Stimulated activated CD4-positive, alpha-beta T cell treated with anti-CD3 and anti-CD28 coated beads, Interleukin-4, amount 100 ng/mL, for 4 hours (primary cell): ENCODE results near the gene SCRN3.
"Not testable (repeated sequence)": the region's sequence is repeated elsewhere in the genome, so short reads cannot be mapped to it uniquely, and the experiment has no call there.

ENCODE experiments used
- DNase-seq, 2 experiments: peaks; one replicate each; pipeline ENCODE4 v3.0.0-alpha.2; 2020

The SCRN3 gene, protein sequence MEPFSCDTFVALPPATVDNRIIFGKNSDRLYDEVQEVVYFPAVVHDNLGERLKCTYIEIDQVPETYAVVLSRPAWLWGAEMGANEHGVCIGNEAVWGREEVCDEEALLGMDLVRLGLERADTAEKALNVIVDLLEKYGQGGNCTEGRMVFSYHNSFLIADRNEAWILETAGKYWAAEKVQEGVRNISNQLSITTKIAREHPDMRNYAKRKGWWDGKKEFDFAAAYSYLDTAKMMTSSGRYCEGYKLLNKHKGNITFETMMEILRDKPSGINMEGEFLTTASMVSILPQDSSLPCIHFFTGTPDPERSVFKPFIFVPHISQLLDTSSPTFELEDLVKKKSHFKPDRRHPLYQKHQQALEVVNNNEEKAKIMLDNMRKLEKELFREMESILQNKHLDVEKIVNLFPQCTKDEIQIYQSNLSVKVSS

DNA sequence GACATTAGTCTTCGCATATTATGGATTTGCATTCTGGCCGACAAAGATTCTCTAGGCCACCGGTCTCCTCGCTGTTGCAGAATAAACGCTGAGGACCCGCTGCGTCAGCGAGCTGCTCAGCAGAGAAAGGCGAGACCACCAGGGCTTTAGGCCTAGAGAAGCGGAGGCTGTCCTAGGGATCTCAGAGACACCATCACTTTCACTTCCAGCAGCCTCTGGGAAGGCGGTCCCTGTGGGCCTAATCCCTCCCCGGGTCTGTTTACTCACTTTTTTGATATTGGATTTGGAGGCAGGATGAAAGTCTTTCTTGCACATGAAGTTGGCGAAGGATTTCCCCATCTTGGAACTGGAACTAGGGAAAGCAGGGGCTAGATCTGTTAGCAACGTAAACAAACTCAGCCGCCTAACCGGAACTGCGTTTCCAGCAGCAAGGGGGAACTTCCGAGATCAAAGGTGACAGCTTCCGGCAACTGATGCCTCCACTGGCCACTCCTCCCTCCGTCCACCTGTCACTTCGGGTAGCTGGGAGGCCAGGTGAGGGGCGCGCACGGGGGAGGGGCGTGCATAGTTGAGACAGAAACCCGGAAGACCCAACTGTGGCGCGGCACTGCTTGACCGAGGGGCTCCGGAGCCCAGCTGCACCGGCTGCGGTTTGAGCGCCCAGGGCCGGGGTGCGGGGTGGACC is at the start of gene SCRN3:
SCRN3 (plus strand) TSS at position 447 of the 685 bp plus-strand sequence. CDS start 2,554 bp downstream, outside the sequence.
- peak; percentile 61 to 72 for DNase-seq

DNA sequence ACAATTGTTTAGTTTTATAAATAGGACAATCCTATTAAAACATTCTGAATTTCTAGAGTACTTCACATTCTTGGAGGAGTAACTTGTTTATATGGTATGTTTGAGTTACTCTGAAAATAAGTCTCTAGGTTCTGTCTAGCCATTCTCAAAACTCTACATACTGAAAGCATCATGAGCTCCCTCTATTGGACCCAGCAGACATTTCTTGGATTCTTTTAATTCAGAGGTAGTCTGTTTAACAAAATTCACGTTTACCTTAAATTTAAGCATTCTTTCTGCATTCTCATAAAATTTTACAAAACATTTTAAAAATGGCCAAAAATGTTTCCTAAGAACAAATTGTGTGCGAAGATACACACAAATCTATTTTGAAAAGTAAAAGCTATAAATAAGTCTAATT is 45.5 kb upstream of the SCRN3 start:
- no peak for DNase-seq

DNA sequence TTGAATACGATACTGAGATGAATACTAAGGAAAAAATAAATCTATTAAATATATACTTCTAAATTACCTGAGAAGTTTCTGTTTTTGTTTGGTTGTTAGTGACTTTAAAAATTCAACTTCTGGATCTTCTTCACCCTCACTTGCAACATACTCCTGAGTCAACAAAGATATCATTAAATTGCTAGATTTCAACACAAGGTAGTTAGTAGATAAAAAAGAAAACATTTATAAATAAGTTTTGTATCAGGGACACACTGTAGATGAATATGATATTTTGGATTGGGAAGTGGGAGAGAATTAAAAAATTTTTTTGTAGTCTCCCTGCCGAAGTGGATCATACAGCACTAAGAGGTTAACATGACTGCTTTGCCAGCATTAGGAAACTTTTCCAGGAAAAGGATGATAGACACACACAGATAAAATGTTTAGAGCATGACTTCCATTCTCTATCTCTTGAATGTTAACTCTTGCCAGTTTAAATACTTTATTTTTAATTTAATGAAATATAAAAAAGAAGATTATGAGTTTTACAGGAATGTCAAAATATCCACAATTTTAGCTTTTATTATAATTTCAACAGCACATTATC is 44.8 kb upstream of the SCRN3 start:
- no peak for DNase-seq

DNA sequence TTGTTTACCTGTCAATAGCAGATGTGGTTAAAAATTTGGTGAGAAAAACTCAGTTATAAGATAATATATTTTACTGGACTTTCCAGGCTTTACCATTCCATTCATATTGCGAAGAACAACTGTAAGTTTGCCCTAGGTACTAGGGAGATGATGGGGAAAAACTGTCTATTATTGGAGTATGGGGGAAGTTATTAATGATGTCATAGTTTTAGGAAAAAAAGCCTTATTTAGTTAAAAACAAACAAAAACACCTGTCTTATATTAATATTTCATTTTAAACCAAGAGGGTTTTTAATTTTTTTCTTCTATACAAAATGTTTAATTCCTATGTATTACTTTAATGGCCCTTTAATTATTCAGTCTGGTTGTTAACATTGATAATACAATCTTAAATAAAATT is 42.5 kb upstream of the SCRN3 start:
- no peak for DNase-seq

DNA sequence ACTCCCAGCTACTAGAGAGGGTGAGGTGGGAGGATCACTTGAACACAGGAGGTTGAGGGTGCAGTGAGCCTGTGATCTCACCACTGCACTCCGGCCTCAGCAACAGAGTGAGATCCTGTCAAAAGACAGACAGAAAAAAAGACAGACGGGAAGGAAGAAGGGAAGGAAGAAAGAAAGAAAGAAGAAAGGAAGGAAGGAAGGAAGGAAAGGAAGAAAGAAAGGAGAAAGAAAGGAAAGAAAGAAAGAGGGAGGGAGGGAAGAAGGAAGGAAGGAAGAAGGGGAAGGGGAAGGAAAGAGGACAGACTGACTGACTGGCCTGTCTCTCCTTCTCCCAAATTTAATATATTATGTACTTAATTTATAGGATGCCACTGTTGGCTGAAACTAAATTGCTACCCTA is 39.2 kb upstream of the SCRN3 start:
- DNase-seq: no peak

DNA sequence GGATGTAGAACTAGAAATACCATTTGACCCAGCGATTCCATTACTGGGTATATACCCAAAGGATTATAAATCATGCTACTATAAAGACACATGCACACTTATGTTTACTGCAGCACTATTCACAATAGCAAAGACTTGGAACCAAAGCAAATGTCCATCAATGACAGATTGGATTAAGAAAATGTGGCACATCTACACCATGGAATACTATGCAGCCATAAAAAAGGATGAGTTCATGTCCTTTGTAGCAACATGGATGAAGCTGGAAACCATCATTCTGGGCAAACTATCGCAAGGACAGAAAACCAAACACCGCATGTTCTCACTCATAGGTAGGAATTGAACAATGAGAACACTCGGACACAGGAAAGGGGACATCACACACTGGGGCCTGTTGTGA is 35.9 kb upstream of the SCRN3 start:
- not testable (repeated sequence) for DNase-seq

DNA sequence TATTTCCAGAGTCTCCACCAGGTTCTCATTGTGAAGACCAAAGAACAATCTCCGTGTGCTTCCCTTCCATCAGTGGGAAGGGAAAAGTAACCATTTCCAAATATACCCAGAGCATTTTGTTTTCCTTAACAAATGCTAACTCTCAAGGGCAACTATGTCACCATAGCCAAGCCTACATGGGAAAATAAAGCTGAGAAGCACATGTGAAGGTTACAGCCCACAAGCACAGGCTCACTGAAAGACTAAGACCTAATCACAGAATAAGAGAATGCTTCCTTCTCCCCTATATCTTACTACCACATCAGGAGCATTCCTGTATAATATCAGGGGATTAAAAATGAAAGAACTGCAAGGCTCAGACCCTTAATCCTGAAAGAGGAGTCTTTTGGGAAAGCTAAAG is 32.6 kb upstream of the SCRN3 start:
- no peak for DNase-seq

DNA sequence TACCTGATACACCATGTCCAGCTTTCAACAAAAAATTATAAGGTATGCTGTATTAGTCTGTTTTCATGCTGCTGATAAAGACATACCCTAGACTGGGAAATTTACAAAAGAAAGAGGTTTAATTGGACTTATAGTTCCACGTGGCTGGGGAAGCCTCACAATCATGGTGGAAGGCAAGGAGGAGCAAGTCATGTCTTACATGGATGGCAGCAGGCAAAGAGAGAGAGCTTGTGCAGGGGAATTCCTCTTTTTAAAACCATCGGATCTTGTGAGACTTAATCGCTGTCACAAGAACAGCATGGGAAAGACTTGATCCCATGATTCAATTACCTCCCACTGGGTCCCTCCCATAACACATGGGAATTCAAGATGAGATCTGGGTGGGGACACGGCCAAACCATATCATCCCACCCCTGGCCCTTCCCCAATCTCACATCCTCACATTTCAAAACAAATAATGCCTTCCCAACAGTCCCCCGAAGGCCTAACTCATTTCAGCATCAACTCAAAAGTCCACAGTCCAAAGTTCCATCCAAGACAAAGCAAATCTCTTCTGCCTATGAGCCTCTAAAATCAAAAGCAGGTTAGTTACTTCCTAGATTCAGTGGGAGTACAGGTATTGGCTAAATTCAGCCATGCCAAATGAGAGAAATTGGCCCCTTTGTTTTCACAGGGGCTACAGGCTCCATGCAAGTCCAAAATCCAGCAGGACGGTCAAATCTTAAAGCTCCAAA is 31.9 kb upstream of the SCRN3 start:
- not testable (repeated sequence) for DNase-seq

DNA sequence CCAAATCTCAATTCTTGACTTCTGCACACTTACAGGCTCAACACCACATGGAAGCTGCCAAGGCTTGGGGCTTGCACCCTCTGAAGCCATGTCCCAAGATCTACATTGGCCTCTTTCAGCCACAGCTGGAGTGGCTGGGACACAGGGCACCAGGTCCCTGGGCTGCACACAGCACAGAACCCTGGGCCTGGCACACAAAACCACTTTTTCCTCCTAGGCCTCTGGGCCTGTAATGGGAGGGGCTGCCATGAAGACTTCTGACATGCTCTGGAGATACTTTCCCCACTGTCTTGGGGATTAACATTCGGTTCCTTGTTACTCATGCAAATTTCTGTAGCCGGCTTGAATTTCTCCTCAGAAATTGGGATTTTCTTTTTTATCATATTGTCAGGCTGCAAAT is 30.9 kb upstream of the SCRN3 start:
- DNase-seq: no peak

DNA sequence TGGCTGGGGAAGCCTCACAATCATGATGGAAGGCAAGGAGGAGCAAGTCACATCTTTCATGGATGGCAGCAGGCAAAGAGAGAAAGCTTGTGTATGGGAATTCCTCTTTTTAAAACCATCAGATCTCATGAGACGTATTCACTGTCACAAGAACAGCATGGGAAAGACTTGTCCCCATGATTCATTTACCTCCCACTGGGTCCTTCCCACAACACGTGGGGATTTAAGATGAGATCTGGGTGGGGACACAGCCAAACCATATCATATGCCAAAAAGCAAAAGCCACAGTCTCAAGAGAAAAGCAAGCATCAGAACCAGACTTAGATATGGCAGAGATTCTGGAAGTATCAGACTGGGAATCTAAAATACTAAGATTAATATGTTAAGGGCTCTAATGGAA is 30.0 kb upstream of the SCRN3 start:
- no peak for DNase-seq

DNA sequence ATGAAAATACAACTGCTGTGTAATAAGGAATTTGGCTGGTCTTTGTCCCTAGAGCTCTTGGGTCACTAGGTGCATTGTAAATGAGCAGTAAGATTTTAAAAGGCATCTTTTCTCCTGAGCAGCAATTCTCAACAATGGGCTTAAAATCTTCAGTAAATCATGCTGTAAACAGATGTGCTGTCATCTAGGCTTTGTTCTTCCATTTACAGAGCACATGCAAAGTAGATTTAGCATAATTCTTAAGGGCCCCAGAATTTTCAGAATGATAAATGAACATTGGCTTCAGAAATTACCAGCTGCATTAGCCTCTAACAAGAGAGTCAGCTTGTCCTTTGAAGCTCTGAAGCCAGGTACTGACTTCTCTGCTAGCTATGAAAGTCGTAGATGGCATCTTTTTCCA is 26.8 kb upstream of the SCRN3 start:
- DNase-seq: no peak

DNA sequence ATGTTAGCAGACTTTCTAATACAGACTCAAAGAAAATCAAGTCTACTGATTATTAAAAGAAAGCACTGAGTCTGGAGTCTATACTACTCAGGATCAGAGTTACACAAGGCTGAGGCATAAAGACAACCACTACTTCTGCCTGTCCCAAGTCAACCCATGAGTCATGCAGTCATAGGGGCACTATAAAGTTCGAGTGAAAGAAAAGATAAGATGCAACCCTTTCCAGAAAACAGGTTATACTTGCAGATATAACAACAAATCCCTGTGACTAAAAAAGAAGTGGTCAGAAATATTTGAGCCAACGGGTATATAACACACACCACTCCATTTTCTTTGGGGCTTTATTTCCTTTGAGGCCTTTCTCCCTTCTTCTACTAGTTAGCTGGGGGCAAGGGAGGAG is 18.6 kb upstream of the SCRN3 start:
- DNase-seq: no peak

DNA sequence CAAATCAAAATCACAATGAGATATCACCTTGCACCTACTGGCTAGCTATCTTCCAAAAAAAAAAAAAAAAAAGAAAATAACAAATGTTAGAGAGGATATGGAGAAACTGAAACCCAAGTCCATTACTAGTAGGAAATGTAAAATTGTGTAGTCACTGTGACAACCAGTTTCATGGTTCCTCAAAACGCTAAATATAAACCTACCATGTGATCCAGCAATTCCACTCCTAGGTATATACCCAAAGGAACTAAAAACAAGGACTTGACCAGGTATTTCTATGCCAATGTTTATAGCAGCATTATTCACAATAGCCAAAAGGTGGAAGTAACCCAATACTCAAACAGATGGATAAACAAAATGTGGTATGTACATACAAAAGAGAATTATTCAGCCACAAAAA is 11.7 kb upstream of the SCRN3 start:
- no peak for DNase-seq

DNA sequence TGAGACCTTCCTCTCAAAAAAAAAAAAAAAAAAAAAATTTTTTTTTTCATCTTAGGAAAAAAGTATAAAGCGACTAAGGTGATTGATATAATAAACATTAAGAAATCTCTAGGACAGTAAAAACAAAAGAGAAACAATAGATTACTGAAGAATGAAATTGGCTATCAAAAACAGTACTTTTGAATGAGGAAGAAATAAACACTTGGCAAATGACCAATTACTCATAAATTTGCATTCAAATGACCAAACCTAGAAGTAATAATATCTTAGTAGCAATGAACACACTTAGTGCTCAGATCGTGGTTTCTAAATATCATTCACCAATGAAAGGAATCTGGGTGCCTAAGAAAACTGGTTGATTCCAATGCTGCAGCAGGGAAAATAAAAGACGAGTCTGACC is 10.3 kb upstream of the SCRN3 start:
- no peak for DNase-seq

DNA sequence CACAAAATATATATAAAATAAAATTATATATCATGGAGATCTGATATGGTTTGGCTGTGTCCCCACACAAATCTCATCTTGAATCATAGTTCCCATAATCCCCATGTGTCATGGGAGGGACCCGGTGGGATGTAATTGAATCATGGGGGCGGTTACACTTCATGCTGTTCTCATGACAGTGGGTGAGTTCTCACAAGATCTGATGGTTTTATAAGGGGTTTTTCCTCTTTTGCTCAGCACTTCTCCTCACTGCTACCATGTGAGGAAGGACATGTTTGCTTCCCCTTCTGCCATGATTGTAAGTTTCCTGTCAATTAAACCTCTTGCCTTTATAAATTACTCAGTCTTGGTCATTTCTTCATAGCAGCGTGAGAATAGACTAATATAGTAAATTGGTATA is 6.8 kb upstream of the SCRN3 start:
- not testable (repeated sequence) for DNase-seq

DNA sequence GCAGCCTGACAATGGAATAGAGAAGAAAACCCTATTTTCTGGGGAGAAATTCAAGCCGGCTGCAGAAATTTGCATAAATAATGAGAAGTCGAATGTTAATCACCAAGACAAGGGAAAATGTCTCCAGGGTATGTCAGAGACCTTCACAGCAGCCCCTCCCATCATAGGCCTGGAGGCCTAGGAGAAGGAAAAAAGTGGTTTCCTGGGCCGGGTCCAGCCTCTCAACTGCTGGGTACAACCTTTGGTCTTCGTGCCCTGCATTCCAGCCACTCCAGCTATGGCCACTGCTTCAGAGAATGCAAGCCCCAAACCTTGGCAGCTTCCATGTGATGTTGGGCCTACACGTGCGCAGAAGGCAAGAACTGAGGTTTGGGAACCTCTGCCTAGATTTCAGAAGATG is 6.0 kb upstream of the SCRN3 start:
- no peak for DNase-seq

DNA sequence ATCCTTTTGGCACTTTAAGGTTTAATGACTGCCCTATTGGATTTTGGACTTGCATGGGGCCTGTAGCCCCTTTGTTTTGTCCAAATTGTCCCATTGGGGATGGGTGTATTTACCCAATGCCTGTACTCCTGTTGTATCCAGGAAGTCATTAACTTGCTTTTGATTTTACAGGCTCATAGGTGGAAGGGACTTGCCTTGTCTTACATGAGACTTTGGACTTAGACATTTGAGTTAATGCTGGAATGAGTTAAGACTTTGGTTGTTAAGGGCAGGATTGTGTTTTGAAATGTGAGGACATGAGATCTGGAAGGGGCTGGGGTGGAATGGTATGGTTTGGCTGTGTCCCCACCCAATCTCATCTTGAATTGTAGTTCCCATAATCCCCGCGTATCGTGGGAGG is 5.2 kb upstream of the SCRN3 start:
- not testable (repeated sequence) for DNase-seq

DNA sequence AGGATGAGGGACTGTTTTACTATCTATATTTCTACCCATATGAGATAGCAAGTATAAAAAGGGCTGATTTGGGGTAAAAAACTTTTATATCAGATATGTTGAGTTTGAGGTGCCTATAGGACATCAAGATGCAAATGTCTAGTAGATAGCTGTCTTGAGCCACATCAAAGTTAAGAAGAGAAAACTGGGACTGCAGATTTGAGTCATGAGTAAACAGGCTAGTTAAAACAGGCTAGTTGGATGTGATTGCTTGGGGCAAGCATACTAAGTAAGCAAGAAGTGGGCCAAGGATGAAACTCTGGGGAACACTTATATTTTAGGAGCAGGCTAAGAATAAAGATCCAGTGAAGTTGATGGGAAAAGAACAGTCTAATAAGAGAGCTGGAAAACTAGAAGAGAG is 2.8 kb upstream of the SCRN3 start:
- DNase-seq: no peak

DNA sequence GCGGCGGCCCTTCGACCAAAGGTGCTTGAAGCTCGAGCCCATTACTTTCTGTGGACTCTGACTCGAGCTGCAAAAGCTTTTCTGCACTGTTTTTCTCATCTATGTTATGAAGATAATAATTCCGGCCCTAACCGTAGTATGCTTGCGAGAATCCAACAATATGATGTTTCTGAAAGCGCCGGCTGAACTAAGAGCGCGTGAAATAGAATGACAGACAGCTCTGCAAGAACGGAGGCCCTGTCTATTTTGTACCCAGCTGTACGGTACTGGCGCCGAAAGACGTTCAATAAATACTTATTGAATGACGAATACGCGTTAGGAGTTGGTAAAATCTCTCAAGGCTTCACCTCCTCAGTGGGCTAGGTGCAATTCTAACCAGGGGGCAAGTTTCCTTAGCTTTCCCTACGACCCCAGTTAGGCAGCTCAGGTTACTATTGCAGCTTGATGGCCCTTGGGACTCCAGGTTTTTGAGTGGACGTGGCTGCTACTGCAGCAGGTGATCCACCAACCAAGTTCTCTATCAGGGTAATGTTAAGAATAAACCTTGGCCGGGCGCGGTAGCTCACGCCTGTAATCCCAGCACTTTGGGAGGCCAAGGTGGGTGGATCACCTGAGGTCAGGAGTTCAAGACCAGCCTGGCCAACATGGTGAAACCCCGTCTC is 570 bp downstream of the SCRN3 start:
- no peak for DNase-seq

DNA sequence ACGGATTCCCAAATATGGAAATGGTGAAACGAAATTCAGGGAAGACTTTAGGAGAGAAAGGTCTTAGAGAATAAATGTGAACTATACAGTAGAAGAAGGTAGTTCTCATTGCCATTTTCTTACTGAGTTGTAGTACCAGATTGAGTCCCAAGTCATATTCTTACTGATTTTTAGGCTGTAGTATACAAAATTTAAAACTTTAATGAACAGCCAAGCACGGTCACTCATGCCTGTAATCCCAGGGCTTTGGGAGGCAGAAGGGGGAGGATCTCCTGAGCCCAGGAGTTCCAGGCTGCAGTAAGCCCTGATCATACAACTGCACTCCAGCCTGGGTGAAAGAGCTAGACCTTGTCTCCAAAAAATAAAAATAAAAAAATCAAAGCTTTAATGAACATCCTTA is 2.2 kb downstream of the SCRN3 start:
- DNase-seq: no peak

DNA sequence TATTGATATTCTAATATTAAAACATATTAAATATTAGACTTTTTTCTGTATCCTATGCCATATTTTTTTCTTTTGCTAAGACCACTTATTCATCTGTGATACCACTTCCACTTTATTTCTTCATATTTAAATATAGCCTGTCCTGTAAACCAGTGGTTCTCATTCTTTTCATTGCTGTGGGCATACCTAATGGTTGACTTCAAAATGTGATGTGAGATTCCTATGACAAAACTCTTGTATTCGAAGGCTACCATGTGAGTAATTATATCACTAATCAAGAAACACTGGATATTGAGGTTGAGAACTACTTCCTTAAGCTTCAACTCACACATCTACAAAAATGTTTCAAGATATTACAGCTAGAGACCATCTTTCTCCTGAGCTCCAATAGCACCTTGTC is 3.6 kb downstream of the SCRN3 start:
- no peak for DNase-seq

DNA sequence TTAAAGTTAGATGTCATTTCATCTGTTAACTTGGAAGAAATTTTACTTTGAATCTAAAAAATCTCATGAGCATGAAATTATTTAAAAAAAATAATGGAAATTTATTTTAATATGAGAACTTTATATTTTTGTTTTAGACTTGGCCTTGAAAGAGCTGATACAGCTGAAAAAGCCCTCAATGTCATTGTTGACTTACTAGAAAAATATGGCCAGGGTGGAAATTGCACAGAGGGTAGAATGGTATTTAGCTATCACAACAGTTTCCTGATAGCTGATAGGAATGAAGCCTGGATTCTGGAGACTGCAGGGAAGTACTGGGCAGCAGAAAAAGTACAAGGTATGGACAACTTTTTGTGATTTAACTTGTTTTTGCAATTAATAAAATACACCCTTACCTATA is 5.3 kb downstream of the SCRN3 start:
- DNase-seq: no peak

DNA sequence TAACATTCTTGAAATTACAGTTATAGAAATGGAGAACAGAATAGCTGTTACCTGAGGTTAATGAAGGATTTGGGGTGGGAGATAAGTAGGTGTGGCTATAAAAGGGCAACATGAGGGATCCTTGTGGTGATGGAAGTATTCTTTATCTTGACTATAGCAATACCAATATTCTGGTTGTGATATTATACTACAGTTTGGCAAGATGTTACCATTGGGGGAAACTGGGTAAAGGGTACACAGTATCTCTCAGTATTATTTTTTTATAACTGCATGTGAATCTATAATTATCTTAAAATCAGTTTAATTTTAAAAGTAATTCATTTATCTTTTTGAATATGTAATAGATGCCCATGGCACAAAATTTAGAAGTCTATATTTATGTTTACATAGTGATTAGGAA is 8.1 kb downstream of the SCRN3 start:
- no peak for DNase-seq
